Effector CD4-positive, alpha-beta T cell (primary cell): ENCODE data around the gene BPIFB1.

ENCODE experiments used
- DNase-seq: peaks from one replicate; pipeline ENCODE4 v3.0.0-alpha.2; 2020

Gene BPIFB1

DNA sequence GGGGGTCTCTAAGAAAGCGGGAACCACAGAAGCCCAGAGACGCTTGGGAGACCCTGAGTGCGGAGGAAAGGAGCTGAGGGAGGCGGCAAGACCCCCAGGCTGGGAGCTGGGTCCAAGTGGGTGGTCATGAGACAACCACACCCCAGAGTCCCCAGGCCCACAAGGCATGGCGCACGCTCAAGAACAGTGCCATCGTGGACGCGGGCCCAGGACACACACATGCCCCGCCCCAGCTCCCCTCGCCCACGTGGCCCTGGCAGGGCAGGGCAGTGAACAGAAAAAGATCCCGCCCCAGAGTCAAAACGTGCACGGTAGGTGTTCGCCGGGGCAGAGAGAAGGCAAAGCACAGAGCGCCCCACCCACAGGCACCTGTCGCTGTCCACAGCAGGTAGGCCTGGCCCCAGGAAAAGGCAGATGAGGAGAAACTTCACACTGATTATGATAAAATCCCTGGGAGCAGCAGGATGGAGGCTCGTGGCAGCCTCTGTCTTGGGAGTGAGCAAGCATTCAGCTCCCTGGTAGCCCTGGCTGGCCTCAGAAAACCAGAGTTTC is 50.0 kb downstream of the BPIFB1 start:
- no peak for DNase-seq

- no peak for DNase-seq
These were observed 50.6 kb downstream of the BPIFB1 start for GRCh38 chr20:33333616-33334015.

DNA sequence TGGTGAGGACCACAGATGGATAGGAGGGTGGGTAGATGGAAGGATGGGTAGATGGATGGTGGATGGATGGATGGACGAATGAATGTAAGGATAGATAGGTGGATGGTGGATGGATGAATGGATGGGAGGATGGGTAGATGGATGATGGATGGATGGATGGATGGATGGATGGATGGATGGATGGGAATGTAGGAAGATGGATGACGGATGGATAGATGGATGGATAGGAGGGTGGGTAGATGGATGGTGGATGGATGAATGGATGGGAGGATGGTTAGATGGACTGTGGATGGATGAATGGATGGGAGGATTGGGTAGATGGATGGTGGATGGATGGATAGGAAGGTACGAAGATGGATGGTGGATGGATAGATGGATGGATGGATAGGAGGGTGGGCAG is 51.1 kb downstream of the BPIFB1 start:
- no peak for DNase-seq

DNA sequence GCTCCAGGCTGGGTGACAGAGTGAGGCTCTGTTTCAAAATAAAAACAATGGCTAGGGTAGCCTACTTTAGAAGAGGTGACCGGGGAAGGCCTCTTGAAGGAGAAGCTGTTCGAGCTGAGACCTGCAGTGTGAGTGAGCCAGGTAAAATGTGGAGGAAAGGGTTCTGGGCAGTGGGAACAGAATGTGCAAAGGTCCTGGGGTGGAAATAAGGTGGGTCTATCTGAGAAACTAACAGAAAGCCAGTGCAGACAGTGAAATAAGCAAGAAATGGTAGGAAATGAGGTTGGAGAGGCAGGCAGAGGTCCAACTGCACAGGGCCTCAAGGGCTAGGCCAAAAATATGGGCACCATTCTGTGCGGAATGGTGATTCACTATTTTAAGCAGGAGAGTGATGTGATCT is 53.4 kb downstream of the BPIFB1 start:
- DNase-seq, result no peak

DNA sequence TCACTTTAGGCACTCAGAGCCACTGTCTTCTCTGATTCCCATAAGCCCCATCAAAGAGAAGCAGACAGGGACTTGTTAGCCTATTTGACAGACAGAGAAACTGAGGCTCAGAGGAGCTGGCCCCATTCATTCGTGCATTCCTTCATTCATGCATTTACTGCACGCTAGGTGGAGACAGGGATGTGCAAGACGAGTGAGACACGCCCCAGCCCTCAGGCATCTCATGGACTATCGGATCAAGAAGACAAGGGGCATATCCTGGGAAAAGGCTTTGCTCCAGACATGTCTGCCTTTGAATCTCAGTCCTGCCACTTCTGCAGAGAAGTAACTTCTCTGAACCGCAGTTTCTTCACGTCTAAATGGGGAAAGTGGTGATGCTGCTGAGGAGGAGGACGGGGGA is 54.1 kb downstream of the BPIFB1 start:
- no peak for DNase-seq

DNA sequence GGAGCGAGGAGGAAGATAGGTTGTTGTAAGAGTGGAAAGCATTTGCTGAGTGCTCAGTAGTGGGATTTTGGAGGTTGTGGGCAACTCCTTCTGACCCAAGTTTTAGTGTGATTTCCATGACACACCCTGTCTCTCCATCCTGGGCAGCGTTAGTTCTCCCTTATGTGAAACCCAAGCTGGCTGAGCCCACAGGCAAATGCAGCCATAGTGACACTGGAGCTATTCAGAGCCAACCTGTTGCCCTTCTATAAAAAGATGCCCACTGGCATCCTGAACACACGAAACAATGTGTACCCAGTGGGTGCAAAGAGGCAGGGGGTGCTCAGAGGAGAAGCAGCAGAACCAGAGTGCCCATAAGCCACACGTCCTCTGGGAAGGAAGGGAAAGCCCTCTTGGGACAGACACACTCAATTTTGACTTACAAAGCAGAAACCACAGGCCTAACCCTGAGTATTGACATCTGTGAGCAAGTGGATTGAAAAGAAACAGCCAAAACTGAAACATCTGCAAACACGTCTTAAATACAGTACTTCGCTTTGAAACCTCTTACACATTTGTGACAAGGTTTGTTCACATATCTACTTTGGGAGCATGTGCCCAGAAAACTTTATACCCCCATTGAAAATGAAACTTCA is 54.6 kb downstream of the BPIFB1 start:
- no peak for DNase-seq

DNA sequence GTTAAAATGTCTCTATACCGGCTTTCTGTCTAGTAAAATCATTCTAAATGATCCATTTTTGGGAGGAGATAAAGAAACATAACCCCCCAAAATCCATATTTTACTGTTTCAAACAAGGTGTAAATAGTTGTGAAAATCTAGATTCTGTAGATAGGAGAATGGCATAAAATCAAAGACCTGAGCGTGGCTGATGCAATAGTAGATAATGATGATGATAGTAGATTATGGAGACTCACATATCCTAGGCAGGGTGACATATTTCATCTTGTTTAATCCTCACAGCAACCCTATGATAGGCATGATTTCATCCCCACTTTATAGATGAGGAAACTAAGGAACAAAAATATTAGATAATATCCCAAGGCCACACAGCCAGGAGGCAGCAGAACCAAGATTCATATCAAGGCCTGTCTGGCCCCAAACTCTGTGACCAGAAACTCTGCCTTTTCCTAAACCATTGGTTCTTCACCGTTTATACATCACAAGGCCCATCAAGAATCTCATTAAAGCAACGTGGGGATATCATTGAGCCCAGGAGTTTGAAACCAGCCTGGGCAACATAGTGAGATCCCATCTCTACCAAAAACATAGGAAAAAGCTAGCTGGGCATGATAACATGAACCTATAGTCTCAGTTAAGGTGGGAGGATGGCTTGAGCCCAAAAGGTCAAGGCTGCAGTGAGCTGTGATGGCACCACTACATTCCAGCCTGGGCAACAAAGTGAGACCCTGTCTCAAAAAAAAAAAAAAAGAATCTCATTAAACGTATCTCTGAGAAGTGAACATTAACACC is 55.6 kb downstream of the BPIFB1 start:
- no peak for DNase-seq

DNA sequence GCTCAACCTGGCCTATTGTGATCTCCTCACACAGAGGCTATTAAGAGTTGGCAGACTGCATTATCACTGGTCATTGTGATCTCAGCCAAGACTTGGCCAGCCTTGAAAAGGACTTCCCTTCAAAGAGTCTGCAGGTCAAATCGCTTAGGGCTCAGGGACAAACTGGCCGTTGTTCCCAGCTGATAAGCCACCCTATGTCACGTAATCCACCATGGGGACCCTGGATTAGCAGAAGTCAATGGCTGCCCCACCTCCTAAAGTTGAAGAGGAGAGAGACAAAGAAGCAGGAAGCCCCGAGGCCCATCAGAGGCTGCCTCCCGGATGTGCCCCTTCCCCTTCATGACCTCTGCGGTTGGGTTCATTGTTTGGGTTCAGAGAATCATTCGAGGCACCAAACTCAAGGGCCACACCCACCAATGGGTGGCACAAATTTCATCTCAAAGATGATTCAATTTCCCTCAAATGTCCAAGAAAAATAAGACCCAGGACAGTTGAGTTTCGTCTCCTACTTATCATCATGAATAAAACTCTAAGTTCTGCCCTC is 56.6 kb downstream of the BPIFB1 start:
- no peak for DNase-seq

GRCh38 chr20:33343521-33343920 is 60.5 kb downstream of the BPIFB1 start:
- DNase-seq, result no peak

DNA sequence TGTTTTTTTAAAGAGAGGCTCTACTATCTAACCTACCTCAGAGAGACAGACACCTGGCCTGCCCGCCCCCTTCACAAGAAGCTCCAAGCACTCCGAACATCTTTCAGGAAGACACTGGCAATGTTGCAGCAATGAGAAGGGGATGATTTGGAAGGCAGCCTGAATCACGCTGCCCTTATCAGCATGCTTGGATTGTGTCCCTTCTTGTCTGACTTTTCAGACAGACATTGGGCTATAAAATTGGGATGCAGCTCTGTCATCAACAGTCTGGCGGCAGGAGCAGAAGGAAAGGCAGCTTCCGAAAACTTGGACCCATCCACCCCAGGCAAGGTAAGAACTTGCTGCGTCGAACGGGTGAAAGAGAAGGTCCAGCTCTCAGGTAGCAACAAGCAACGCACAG is 62.3 kb downstream of the BPIFB1 start:
- no peak for DNase-seq

DNA sequence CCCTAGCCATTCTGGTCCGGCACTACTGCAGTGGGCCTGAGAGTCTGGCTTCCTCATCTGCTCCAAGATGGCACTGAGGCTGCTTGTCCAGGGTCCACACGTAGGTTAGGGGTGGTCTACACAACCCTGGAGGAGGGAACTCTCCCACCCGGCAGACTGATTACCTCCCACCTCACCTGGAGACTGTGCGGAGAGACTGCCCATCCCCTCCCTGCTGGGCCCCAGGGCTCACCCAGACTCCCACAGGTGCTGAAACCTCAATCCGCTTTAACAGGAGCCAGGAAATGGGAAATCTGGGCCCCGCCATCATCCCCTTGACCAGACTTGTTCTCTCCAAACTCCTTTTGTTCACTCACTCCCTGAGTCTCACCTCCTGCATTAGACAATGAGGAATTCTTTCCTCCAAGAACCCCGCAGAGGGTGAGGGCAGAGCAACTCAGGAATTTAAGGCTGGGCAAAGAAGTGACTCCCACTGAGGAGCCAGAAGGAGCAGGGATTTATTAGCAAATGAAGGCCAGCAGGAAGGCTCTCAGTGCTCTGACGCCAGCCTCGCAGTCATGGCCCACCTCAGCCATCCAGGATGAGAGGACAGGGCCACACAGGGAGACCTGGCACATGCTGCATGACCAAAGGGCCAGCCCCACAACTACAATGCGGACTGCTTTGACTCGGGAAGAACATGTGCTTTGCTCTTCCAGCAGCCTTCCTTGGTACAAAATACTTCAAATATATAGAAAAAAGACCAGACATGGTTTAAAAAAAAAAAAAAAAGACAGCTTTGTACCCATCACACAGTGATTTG is 65.3 kb downstream of the BPIFB1 start:
- no peak for DNase-seq

- DNase-seq, result no peak
These were observed 66.5 kb downstream of the BPIFB1 start for GRCh38 chr20:33349493-33349892.

GRCh38 chr20:33351696-33352095 is 68.7 kb downstream of the BPIFB1 start:
- DNase-seq, result no peak

DNA sequence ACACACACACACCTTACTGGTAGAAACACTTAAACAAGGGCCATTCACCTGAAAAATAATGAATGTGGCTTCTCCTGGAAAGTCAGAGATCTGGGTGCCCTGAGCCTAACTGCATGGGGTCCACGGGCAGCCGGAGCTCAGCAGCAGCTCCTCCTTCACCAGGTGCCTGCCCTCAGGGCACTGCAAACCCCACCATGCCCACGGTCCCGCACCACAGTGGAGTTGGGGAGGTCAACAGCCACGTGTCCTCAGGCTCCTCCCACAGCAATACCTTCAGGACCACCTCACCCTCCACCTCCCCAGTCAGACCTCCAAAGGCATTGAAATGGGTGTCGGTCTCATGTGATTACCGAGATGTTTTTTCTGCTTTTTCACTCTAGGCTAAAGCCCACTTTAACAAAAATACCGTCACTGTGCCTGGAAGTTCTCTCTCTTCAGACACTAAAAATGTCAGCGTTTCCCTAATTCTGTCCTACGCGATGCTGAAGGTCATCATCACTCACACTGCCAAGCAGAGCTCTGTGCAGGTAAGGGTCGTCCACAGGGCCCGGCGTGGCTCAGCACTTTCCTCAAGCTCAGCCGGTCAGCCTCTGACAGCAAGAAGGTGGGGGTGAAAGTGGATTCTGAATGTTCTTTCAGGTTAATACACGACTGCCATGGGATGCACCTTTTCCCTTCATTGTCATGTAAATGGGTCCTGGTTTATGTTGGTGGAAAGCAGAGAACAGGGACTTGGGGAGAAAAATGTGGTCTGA is 69.4 kb downstream of the BPIFB1 start:
- no peak for DNase-seq

DNA sequence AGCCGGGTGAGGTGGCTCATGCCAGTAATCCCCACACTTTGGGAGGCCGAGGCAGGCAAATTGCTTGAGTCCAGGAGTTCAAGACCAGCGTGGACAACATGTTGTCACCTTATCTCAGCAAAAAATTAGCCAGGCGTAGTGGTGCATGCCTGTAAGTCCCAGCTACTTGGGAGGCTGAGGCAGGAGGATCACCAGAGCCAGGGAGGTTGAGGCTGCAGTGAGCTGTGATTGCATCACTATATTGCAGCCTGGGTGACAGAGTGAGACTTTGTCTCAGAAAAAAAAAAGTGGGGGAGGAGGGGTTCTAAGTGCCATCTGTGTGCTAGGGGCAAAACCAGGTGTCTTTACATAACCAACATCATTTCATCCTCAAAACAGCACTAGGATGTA is 70.0 kb downstream of the BPIFB1 start:
- DNase-seq, result no peak
